Measurements from ENCODE around the gene OAS2. TPM values are rescaled to one million over a fixed set of nuclear protein-coding genes. Genes with fewer than 3 reads are reported as not detected.
A peak's percentile ranks its signal among the peaks of the same experiment; 100 is the strongest.
"Not testable (repeated sequence)": the region's sequence is repeated elsewhere in the genome, so short reads cannot be mapped to it uniquely, and the experiment has no call there.

Gene OAS2
- total RNA-seq, 1 donor from 2014 or later: 111 TPM

DNA sequence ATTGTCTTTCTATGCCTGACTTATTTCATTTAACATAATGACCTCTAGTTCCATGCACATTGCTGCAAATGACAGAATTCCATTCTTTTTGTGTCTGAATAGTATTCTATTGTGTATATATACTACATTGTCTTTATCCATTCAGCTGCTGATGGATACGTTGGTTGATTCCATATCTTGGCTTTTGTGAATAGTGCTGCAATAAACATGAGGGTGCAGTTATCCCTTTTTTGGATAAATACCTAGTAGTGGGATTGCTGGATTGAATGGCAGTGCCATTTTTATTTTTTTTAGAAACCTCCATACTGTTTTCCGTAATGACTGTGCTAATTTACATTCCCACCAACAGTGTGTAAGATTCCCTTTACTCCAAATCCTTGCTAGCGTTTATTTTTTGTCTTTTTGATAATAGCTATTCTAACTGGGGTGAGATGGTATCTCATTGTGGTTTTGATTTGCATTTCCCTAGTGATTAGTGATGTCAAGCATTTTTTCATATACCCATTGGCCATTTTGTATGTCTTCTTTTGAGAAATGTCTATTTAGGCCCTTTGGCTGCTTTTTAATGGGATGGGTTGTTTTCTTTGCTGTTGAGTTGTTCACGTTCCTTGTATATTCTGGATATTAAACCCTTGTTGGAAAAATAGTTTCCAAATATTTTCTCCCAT is 2.3 kb downstream of the OAS2 start:
- H3K27me3 Mint-ChIP-seq: no peaks in the 10 kb centered on the region
- no peak for DNase-seq
- H3K4me3 Mint-ChIP-seq: peak overlapping the region; percentile 91
- peaks cover 30% of the 10 kb centered on the region for H3K9me3 Mint-ChIP-seq
- peaks cover 44% of the 10 kb centered on the region for H3K4me1 Mint-ChIP-seq
- intact Hi-C loops (cut with micrococcal nuclease): no loop called here
- H3K27ac Mint-ChIP-seq: peak overlapping the region; percentile 99
- peaks cover 68% of the 10 kb centered on the region for H3K36me3 Mint-ChIP-seq (ENCODE audit: low read depth)

DNA sequence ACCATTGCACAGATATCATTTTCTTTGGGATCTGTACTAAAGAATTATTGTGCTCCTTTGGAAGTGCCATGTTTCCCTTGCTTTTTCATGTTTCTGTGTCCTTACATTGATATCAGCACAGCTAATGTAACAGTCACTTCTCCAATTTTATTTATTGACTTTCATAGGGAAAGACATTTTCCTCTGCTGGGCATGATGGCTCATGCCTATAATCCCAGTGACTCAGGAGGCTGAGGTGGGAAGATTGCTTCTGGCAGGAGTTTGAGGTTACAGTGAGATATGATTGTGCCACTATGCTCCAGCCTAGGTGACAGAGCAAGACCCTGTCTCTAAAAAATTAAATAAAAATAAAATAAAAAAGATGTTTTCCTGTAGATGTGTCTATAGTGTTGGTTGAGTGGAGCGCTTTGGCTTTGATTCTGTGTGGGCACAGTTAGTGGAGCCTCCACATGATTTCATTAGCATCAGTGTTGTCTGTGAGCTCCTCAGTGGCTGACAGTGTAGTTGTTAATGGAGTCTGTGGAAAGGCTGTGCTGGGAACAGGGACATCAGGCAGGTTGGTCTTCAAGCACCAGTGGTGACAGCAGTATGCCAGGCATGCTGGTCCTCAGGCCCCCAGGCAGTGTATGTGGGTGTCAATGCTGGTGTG is 7.4 kb downstream of the OAS2 start:
- no peaks in the 10 kb centered on the region for H3K27me3 Mint-ChIP-seq
- H3K4me3 Mint-ChIP-seq: no peak overlapping the region
- peaks cover 65% of the 10 kb centered on the region for H3K4me1 Mint-ChIP-seq
- intact Hi-C loops (cut with micrococcal nuclease): no loop called here
- no peak for DNase-seq
- peak overlapping the region; percentile 60 for H3K27ac Mint-ChIP-seq
- peaks cover 95% of the 10 kb centered on the region for H3K36me3 Mint-ChIP-seq (ENCODE audit: low read depth)
- H3K9me3 Mint-ChIP-seq: peaks cover 39% of the 10 kb centered on the region

DNA sequence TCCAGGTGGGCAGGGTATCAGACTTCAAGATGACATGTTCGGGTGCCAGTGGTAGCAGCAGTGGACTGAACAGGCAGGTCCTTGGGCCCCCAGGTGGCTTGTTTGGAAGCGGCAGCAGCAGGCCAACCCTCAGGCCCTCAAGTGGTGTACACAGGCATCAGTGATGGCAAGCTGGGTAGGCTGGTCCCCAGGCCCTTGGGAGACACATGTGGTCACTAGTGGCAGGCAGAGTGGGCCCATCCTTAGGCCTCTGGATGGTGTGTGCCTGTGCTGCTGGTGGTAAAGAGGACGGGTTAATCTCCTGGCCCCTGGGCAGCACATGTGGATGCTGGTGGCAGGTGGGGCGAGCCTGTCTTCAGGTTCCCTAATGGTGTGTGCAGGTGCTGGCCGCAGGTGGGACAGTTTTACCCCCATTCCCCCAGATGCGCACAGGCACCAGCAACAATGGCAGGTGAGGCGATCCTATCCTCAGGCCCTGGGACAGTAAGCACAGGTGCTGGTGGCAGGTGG is 8.0 kb downstream of the OAS2 start:
- H3K27ac Mint-ChIP-seq: peak overlapping the region; percentile 60
- no peaks in the 10 kb centered on the region for H3K27me3 Mint-ChIP-seq
- DNase-seq: no peak
- intact Hi-C loops (cut with micrococcal nuclease): no loop called here
- H3K4me1 Mint-ChIP-seq: peaks cover 66% of the 10 kb centered on the region
- peaks cover 96% of the 10 kb centered on the region for H3K36me3 Mint-ChIP-seq (ENCODE audit: low read depth)
- no peak overlapping the region for H3K4me3 Mint-ChIP-seq
- H3K9me3 Mint-ChIP-seq: peaks cover 38% of the 10 kb centered on the region

DNA sequence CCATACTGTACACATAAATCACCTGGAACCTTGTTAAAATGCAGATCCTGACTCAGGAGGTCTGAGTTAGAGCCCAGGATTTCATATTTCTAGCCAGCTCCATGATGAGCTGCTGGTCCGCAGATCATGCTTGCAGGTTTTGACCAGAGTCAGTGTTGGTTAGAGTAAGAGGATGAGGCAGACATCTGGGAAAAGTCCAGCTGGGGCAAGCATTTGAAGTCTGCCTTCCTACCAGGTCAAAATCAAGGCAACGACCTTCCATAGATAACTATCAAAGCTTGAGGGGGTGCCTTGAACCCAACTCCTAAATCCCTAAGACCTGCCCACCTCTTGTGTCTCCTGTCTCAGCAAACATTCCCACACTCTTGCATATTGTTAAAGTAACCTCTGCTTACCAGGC is 9.2 kb downstream of the OAS2 start:
- peaks cover 26% of the 10 kb centered on the region for H3K9me3 Mint-ChIP-seq
- H3K4me1 Mint-ChIP-seq: peaks cover 55% of the 10 kb centered on the region
- intact Hi-C loops (cut with micrococcal nuclease): no loop called here
- peak overlapping the region; percentile 40 for H3K4me3 Mint-ChIP-seq
- no peak for DNase-seq
- peaks cover 96% of the 10 kb centered on the region for H3K36me3 Mint-ChIP-seq (ENCODE audit: low read depth)
- peak overlapping the region; percentile 91 for H3K27ac Mint-ChIP-seq
- no peaks in the 10 kb centered on the region for H3K27me3 Mint-ChIP-seq

DNA sequence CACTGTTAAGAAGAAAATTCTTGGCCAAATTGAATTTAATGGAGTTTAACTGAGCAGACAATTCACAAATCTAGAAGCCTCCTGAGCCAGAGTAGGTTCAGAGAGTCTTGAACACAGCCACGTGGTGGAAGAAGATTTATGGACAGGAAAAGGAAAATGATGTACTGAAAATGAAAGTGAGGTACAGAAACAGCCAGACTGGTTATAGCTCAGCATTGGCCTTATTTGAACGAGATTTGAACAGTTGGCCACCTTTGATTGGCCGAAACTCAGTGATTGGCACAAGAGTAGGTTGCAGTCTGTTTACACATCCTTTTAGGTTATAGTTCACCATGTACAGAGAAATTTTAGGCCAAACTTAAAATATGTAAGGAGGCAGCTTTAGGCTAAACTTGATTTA is 9.9 kb downstream of the OAS2 start:
- peak overlapping the region; percentile 40 for H3K4me3 Mint-ChIP-seq

DNA sequence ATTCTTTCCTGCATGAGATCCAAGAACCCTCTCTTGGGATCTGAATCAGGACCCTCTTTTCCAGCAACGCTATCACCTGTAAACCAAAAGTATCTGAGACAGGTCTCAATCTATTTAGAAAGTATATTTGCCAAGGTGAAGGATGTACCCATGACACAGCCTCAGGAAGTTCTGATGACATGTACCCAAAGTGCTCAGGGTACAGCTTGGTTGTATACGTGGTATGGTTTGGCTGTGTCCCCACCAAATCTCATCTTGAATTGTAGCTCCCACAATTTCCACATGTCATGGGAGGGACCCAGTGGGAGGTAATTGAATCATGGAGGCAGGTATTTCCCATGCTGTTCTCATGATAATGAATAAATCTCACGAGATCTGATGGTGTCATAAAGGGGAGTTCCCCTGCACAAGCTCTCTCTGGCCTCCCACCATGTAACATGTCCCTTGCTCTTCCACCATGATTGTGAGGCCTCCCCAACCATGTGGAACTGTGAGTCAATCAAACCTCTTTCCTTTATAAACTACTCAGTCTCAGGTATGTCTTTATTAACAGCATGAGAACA is 10.6 kb downstream of the OAS2 start:
- peak overlapping the region; percentile 91 for H3K27ac Mint-ChIP-seq
- H3K4me1 Mint-ChIP-seq: peaks cover 59% of the 10 kb centered on the region
- not testable (repeated sequence) for H3K27me3 Mint-ChIP-seq, H3K4me3 Mint-ChIP-seq, DNase-seq
- intact Hi-C loops (cut with micrococcal nuclease): loop anchor here (1.0 kb wide), 1 partner anchor 11 kb away; the partner anchor contains the start of gene OAS2
- peaks cover 94% of the 10 kb centered on the region for H3K36me3 Mint-ChIP-seq (ENCODE audit: low read depth)
- H3K9me3 Mint-ChIP-seq: peaks cover 22% of the 10 kb centered on the region

More for the DNA sequence above, 9.9 kb downstream of the OAS2 start:
- H3K27me3 Mint-ChIP-seq: no peaks in the 10 kb centered on the region
- H3K4me1 Mint-ChIP-seq: peaks cover 59% of the 10 kb centered on the region
- H3K9me3 Mint-ChIP-seq: peaks cover 23% of the 10 kb centered on the region
- intact Hi-C loops (cut with micrococcal nuclease): loop anchor here (1.0 kb wide), 1 partner anchor 10 kb away; the partner anchor contains the start of gene OAS2
- peak; percentile 82 for DNase-seq
- H3K27ac Mint-ChIP-seq: peak overlapping the region; percentile 91
- H3K36me3 Mint-ChIP-seq (ENCODE audit: low read depth): peaks cover 96% of the 10 kb centered on the region

DNA sequence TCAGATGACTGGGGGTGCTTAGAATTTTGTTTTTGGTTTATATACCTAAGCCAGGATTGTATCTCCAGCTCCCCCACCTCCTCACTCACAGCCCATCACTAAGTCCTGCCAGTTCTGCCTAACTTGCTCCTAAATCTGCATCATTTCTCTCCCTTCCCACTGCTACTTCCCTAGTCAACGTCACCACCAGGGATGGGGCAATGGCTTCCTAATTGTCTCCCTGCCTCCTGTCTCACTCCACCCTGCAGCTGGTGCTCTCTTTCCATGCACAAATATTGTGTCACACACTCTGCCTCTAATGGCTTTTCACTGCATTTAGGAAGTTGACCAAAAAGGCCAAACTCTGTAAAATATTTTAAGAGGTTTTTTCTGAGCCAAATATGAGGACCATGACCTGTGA is 11.5 kb downstream of the OAS2 start:
- Mint-ChIP-seq H3K4me3 (no peak overlapping the region), H3K9me3 (peaks cover 13% of the 10 kb centered on the region), H3K36me3 (ENCODE audit: low read depth) (peaks cover 90% of the 10 kb centered on the region), H3K27me3 (no peaks in the 10 kb centered on the region), H3K4me1 (peaks cover 58% of the 10 kb centered on the region), H3K27ac (peak overlapping the region; percentile 91)
- intact Hi-C loops (cut with micrococcal nuclease): loop anchor here (5.0 kb wide), 1 partner anchor 42 kb away; no protein-coding TSS in a partner anchor
- no peak for DNase-seq

DNA sequence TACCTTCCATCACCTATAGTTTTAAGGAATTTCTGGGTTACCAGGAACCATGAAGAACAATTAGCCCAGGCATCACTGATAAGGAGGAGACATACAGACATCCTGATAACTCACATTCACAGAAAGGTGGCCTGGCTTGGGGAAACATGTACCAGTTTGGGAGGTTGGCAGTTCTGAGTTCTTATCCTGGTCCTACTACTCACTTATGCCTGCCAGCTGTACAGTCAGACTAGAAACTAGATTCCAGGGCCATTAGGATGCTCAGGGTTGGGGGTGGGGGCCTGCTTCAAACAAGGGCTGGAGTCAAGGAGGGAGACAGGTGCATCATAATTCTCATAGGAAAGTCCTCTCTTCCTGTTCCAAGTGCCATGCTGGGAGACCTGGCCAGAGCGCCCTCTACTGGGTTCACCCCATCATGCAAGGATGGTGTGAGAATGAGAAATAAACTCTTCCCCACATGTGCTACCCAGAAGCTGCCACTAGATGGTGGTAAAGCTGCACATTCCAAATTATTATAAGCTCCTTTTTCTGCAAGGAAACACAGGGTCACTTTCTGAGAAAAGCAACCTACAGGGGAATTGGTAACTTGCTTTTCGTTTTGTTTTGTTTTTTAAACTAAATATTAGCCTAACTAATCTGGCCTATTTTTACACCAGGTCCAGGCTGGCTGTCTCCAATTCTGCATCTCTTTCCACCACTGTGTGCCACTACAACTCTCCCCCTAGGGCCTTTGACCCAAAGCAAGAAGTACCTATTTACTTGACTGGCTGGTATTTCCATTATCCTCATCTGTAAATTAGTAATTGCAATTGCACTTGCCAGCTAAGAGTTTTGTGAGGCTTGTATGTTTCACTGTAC is 14.5 kb downstream of the OAS2 start:
- no peaks in the 10 kb centered on the region for H3K27me3 Mint-ChIP-seq
- no peak overlapping the region for H3K4me3 Mint-ChIP-seq
- peak; percentile 88 for DNase-seq
- intact Hi-C loops (cut with micrococcal nuclease): loop anchor here (5.0 kb wide), 1 partner anchor 40 kb away; no protein-coding TSS in a partner anchor
- H3K27ac Mint-ChIP-seq: peak overlapping the region; percentile 51
- H3K36me3 Mint-ChIP-seq (ENCODE audit: low read depth): peaks cover 94% of the 10 kb centered on the region
- H3K9me3 Mint-ChIP-seq: peaks cover 15% of the 10 kb centered on the region
- H3K4me1 Mint-ChIP-seq: peaks cover 41% of the 10 kb centered on the region

DNA sequence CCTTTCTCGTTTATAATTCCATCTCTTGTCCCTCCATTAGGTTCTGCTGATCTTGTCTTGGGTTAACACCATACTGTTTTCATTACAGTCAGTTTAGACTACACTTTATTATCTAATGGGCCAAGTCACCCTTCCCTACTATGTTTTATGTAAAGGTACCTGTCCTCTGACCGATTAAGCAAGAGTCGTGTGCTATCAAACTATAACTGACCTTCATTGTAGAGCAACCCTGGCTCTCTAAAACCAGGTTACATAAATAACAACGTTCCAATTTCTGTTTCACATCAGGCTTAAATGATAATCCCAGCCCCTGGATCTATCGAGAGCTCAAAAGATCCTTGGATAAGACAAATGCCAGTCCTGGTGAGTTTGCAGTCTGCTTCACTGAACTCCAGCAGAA is 16.7 kb downstream of the OAS2 start:
- Mint-ChIP-seq H3K27ac (no peak overlapping the region), H3K27me3 (no peaks in the 10 kb centered on the region), H3K4me3 (no peak overlapping the region), H3K9me3 (peaks cover 9% of the 10 kb centered on the region), H3K4me1 (peaks cover 24% of the 10 kb centered on the region), H3K36me3 (ENCODE audit: low read depth) (peaks cover 94% of the 10 kb centered on the region)
- intact Hi-C loops (cut with micrococcal nuclease): no loop called here
- DNase-seq: no peak

DNA sequence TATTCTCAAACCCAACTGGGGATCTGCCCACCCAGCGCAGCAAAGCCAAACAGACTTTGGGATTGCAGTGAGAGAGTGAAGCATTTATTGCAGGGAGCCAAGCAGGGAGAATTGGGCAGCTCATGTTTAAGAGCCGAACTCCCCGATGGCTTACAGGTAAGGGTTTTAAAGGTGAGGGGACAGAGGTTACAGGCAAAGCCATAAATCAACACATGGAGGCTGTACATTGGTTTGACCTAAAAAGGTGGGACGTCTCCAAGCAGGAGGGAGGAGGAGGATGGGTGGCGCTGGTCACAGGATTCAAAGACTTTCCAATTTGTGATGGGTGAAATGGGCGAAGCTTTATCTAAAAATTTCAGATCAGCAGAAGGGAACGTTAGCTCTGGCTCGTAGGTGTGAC is 18.2 kb downstream of the OAS2 start:
- H3K4me1 Mint-ChIP-seq: peaks cover 17% of the 10 kb centered on the region
- H3K36me3 Mint-ChIP-seq (ENCODE audit: low read depth): peaks cover 91% of the 10 kb centered on the region
- intact Hi-C loops (cut with micrococcal nuclease): no loop called here
- no peak overlapping the region for H3K4me3 Mint-ChIP-seq
- peaks cover 9% of the 10 kb centered on the region for H3K9me3 Mint-ChIP-seq
- no peak overlapping the region for H3K27ac Mint-ChIP-seq
- no peaks in the 10 kb centered on the region for H3K27me3 Mint-ChIP-seq
- no peak for DNase-seq

DNA sequence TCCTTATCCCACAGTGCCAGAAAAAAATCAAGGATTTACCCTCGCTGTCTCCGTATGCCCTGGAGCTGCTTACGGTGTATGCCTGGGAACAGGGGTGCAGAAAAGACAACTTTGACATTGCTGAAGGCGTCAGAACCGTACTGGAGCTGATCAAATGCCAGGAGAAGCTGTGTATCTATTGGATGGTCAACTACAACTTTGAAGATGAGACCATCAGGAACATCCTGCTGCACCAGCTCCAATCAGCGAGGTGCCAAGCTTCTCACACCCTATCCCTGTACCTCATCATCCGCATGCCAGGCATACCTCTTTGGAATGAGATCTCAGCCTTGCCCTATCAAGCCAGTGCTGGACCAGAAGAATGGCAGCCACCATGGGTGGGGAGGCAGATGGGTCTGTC is 19.2 kb downstream of the OAS2 start:
- H3K4me1 Mint-ChIP-seq: peaks cover 15% of the 10 kb centered on the region
- no peaks in the 10 kb centered on the region for H3K27me3 Mint-ChIP-seq
- no peak for DNase-seq
- peaks cover 86% of the 10 kb centered on the region for H3K36me3 Mint-ChIP-seq (ENCODE audit: low read depth)
- H3K4me3 Mint-ChIP-seq: no peak overlapping the region
- intact Hi-C loops (cut with micrococcal nuclease): no loop called here
- H3K9me3 Mint-ChIP-seq: peaks cover 9% of the 10 kb centered on the region
- no peak overlapping the region for H3K27ac Mint-ChIP-seq

DNA sequence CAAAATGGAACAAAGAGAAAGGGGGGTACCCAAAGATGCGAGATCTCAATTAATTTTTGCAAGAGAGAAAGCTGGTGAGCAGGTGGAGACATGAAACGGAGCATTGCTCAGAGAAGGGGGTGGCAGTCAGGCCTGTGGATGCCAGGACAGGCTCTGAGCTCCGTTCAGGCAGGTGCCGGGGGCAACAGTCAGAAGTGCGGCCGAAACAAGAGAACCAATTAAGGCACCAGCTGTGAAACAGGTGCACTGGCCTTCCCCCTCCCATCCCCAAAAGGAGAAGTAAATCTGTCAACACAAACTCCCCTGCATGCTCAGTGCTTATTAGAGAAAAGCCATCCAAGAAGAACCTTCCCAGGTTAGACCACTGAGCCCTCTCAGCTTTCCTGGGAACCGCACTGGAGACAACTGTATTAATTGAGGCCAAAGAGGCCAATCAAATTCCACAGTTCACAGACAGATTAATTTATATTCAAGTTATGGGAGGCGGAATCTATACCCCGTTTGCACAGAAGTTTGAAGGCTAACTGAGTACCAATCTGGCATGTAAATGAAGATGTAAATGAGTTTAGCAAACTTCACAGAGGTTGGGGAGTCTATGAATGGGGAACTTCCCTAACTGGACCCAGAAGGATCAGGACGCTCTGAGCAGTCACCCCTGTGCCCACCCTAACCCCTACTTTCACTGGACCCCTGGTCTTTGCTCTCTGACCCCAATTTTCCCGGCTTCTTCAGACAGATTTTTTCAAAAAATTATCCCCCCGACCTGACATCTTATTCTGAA is 20.9 kb downstream of the OAS2 start:
- H3K27ac Mint-ChIP-seq: no peak overlapping the region
- DNase-seq: no peak
- H3K27me3 Mint-ChIP-seq: no peaks in the 10 kb centered on the region
- H3K4me1 Mint-ChIP-seq: peaks cover 8% of the 10 kb centered on the region
- no peak overlapping the region for H3K4me3 Mint-ChIP-seq
- intact Hi-C loops (cut with micrococcal nuclease): no loop called here
- peaks cover 9% of the 10 kb centered on the region for H3K9me3 Mint-ChIP-seq
- H3K36me3 Mint-ChIP-seq (ENCODE audit: low read depth): peaks cover 88% of the 10 kb centered on the region

DNA sequence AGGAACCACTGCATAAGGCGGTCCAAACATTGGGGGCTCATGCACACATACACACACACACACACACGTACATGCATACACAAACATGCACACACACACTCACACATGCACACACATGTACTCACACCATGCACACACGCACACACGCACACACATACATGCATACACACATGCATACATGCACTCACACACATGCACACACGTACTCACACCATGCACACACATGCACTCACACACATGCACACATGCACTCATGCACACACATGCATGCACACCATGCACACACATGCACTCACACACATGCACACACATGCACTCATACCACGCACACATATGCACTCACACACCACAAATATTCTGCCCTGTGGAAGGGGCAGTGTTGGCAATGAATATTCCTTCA is 22.1 kb downstream of the OAS2 start:
- Mint-ChIP-seq H3K27ac (no peak overlapping the region), H3K4me3 (no peak overlapping the region), H3K4me1 (peaks cover 5% of the 10 kb centered on the region), H3K27me3 (no peaks in the 10 kb centered on the region), H3K36me3 (ENCODE audit: low read depth) (peaks cover 91% of the 10 kb centered on the region), H3K9me3 (peaks cover 9% of the 10 kb centered on the region)
- DNase-seq: no peak
- intact Hi-C loops (cut with micrococcal nuclease): no loop called here
